ENCODE measurements around the gene RBM47. TPM values are rescaled to one million over a fixed set of nuclear protein-coding genes. Genes with fewer than 3 reads are reported as not detected.
"Not testable (repeated sequence)": the region's sequence is repeated elsewhere in the genome, so short reads cannot be mapped to it uniquely, and the experiment has no call there.

RBM47 gene
- total RNA-seq, 1 donor from 2014 or later = not detected

DNA sequence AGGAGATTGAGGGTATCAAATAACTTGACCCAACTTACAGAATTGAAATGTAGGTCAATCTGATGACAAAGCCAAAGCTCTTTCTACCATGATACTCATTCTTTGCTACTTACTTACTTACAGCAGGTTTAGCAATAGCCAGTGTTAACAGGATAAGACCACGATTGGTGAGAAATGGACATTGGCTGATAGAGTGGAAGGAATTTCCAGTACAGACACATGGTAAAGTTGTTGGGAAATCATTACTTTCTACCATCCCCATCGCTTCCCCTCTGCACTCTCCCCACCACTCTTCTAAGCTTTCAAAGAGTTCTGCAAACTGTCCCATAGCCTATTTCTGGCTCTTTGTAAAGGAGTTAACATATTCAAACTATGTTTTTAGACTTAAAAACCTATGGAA is 174.8 kb downstream of the RBM47 start:
- no peak for DNase-seq (ENCODE audit: low read depth in 2 of 2)

DNA sequence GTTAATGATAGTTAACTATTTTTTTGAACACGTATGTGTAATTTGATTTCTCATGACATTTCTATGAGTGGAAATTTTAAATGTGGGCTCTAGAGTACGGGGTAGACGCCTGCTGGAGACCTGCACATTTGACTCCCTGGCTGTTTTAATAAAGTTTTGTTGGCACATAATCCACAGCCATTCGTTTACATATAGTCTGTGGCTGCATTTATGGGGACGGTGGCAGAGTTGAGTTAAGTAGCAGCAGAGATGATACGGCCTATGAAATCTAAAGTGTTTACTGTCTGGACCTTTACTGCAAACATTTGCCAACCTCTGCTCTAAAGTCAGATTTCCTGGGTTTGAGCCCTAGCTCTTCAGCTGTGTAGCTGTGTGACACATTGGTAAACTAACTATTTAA is 175.8 kb downstream of the RBM47 start:
- no peak for DNase-seq (ENCODE audit: low read depth in 2 of 2)

DNA sequence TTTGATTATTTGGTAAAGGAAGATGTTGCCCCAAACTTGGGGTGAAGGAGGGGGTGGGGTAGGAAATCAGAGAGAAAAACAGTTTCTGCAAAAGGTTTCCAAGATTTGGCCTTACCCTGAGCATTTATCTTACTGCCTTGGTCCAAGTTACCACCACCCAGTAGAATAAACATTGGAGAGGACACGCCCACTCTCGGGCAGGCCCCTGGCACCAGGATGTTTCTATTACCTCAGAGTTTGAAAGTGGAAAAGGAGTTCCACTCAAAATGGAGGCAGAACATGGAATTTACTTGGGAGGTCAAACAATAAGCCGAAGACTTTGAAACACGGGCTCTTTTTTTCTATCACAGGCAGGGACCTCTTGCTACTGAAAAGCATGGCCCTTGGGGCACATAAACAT is 180.8 kb downstream of the RBM47 start:
- no peak for DNase-seq (ENCODE audit: low read depth in 2 of 2)

DNA sequence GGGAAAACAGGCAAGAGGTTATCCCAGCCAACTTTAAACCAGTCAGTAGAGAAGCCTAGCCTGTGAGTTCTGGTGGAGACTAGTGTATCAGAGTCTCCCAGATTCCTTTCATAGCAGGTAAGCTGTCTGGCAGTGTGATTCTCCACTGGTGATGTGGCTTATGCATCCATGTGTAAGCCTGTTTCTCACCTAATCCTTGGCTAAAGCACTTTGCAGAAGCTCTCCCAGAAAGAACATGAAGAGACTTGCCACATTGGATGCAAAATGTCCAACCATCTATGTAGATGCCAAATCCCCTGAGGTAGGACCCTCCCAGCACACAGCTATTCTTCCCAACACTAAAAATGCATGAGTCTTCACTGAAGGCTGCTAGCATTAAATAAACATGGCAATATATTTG is 182.8 kb downstream of the RBM47 start:
- DNase-seq (ENCODE audit: low read depth in 2 of 2) = no peak

DNA sequence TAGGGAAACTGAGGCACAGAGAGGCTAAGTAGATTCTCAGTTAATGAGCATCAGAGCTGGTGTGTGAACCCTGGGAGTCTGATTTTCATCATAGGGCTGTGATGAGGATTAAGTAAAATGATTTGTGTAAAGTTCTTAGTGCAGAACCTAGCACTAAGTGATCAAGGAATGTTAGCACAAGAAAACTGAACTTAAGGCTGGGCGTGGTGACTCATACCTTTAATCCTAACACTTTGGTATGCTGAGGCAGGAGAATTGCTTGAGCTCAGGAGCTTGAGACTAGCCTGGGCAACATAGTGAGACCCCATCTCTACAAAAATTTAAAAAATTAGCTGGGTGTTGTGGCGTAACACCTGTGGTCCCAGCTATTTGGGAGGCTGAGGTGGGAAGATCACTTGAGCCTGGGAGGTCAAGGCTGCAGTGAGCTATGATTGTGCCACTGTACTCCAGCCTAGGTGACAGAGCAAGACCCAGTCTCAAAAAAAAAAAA is 183.4 kb downstream of the RBM47 start:
- DNase-seq (ENCODE audit: low read depth in 2 of 2) = not testable (repeated sequence)

DNA sequence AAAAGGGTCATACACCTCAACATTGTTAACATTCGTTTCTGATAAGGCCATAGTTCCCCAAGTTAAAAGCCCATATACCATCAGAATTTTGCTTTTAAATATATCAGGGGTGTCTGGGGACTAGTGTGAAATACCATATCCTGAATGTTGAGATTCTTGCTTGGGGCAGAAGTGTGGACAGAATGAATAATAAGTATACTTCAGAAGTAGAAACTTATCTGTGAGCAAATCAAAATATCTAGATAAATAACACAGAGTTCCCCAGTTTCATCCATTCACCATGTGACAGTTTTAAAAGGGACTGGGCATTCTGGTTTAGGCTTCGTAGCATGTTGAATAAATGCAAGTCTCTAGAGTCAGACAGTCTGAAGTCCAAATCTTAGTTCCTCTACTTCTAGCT is 184.0 kb downstream of the RBM47 start:
- DNase-seq (ENCODE audit: low read depth in 2 of 2) = no peak

DNA sequence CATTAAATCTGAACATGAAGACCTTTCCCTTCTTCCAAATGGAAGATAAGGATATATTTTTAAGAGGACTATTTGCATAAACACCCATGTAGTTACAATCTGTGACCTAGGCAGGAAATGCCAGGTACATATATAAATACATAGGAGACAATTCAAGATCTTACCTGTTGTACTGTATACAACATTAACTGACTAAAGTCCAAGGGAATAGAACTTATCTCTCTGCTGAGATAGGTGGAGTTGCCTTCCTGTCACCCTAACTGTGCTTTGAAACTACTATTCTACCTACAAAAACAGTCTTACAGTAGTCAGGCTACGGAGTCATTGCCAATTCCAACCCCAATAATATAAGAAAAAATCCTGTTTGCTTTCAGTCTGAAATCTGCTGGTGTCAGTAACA is 188.2 kb downstream of the RBM47 start:
- no peak for DNase-seq (ENCODE audit: low read depth in 2 of 2)

DNA sequence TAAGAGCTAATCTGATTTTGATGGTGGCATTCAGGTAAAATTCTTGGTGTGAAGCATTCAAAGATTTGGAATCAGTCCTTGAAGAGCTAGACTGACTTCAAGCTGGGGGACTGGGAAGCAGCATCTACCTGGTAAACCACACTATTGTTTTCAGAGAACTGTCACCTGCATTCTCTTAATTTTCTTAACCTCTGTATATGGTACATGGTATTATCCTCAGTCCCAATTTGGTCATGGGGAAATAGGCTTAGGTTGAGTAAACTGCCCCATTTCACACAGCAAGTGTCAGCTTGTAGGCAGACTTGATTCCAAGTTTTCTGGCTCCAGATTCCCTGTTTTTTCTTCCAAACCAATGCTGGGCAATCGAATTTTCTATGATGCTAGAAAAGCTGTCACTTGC is 190.1 kb downstream of the RBM47 start:
- DNase-seq (ENCODE audit: low read depth in 2 of 2) = no peak

DNA sequence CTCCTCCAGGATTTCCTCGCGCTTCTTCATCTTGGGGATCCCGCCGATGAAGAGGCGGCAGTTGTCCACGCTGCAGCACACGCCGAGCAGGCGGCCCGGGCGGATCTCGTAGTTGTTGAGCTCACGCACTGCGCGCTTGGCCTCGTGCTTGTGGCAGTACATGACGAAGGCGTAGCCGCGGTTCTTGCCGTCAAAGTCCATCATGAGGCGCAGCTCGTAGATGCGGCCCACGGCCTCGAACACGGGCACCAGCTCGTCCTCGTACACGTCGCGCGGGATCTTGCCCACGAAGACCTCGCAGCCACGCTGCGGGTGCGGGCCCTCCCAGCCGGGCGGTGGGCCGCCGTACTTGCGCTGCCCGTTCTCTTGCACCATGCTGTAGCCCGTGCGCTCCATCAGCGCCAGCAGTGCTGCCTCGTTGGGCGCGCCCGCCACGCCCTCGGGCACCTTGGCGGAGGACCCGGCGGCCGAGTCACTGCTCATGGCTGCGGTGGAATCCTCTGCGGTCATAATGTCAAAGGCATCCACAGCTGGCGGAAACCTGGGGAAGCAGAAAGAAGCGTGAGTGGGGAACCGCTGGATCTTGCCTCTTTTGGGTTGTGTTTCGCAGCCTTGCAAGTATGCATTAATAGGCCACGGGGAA is 191.2 kb downstream of the RBM47 start:
- DNase-seq (ENCODE audit: low read depth in 2 of 2) = no peak

DNA sequence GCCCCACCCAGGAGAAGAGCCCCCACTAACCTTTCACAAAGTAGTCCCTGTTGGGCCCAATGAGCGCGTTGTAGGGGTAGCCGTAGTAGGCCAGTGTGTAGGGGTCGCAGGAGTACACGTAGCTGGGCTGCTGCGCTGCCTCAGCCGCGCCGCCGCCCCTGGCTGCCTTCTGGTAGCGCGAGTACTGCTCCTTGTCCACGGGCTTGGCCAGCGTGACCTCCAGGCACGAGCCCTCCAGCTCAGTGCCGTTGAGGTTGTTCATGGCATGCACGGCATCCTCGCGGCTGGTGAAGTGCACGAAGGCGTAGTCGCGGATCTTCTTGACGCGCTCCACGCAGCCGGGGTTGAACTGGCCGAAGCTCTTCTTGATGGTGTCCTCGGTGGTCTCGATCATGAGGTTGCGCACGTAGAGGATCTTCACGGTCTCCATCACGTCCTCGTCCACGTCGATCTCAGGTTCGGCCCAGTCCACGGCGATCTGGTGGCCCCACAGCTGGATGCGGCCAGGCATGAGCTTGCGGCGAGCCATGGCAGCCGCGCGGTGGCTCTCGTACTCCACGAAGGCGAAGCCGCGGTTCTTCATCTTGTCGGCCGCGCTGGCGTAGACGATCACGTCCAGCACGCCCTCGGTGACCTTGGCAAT is 191.8 kb downstream of the RBM47 start:
- no peak for DNase-seq (ENCODE audit: low read depth in 2 of 2)

DNA sequence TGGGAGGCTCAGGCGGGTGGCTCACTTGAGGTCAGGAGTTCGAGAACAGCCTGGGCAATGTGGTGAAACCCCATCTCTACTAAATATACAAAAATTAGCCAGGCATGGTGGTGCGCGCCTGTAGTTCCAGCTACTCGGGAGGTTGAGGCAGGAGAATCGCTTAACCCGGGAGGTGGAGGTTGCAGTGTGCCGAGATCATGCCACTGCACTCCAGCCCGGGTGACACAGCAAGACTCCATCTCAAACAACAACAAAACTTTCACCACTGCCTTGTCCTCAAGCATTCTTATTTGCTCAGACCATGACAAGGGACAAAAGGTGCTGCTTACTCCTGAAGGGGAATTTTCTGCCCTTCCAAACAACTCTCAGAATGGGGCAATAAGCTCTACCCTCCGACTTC is 194.4 kb downstream of the RBM47 start:
- not testable (repeated sequence) for DNase-seq (ENCODE audit: low read depth in 2 of 2)

DNA sequence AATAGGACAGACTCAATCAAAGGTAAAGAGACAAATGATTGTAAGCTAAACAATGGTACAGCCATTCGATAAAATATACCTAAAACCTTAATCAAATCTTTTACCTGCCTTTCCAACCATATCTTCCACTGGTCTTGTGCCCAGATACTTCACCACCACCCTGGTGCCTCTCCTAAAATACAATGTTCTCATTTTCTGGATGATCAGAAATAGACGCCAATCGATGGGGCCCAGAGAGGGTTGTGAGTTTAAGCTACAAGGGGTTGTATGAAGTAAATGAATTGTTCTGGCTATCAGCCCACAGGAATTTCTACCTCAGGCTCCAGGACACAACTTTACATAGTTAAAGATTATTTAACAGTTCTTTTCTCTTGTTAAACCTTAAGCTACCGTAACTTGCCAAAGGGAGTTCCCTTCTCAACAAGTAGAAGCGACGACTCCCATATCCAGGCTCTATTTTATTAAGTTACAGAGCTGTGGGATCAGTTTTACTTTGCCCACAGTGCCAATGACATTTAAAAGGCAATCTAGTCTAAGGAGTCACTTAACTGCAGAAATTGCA is 195.5 kb downstream of the RBM47 start:
- no peak for DNase-seq (ENCODE audit: low read depth in 2 of 2)

DNA sequence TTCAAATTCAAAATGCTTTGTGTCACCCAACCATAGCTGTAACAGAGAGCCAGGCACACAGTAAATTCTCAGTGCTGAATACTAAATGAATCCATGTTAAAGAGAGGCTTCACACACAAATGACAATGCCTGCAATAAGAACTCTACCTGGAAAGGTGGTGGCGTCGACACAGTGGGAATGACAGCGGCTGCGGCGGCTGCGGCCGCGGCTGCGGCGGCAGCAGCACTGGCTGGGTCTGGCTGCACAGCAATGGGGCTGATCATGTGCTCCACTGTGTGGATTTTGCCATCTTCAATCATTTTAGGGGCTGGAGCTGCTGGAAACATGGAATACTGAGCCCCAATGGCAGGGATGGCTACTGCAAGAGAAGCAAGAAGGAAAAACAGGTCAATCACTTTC is 197.2 kb downstream of the RBM47 start:
- no peak for DNase-seq (ENCODE audit: low read depth in 2 of 2)

DNA sequence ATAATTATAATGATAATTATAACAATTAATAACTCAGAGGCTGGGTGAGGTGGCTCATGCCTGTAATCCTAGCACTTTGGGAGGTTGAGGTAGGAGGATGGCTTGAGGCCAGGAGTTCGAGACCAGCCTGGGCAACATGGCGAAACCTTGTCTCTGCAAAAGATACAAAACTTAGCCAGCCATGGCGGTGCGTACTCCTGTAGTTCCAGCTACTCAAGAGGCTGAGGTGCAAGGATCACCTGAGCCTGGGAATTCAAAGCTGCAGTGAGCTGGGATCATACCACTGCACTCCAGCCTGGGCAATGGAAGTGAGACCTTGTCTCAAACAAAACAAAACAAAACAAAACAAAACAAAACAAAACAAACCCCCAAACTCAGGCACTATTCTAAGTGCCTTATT is 201.8 kb downstream of the RBM47 start:
- DNase-seq (ENCODE audit: low read depth in 2 of 2) = not testable (repeated sequence)

DNA sequence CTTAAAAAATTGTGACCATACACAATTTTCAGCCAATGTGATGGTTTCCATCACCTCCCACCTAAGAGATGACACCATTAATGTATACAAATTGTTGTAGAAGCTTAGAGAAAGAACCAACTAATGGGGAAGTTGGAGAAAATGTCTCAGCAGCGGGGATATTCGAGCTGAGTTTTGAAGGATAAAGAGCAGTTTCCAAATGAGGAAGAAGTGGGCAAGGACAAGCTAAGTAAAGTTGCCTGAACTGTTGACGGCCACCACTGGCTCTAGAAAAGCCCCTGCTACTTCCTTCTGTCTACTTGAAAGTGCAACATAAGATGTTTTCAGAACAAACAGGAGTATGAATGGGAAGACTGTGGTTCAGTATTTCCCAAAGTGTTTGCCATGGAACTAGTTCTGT is 202.5 kb downstream of the RBM47 start:
- DNase-seq (ENCODE audit: low read depth in 2 of 2) = no peak

DNA sequence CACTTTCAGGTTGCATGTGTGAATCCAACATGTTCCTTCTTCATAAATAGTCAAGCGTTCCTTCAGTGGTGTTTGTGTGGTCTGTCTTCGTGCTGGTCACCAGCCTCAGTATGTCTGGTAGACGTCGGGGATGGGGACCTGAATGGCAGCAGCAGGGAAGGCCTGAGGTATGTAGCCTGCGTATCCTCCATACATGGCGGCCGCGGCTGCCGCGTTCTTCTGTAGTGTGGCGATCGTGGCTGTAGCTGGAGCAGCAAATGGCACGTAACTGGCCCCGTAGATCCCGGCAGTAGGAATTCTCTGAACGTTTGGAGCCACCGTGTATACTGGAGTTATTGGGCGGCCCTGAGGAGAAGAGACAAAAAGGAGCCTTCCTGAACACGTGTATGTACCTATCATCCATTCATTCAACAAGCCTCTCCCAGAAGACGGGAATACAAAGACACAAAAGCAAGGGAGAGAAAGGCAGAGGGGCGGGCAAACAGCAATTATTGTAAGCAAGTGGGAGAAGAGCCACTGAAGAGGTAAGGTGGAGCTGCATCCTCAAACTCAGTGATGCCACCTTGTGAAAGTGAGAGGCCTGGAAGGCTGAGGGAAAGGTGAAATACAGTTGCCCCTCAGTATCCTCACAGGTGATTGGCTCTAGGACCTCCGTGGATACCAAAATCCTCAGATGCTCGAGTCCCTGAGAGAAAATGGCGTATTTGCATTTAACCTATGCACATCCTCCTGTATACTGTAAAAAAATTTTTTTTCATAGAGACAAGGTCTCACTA is 203.7 kb downstream of the RBM47 start:
- DNase-seq (ENCODE audit: low read depth in 2 of 2) = no peak

DNA sequence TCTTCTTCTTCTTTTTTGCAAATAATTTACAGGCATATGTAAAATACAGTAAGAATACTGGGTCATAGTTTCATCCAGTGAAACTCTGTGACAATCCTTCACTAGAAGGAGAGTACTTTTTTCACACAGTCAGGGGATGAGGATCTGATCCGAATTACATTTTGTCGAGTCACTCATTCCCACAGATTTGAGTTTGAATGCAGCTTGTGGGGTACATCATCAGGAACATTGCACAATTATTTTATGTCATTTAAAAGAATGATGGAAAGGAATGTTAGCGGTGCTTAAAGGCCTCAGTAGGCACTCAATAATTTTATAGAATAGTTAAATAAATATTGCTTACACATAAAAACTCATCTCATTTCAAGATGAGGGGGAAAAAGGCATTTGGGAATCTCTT is 205.9 kb downstream of the RBM47 start:
- DNase-seq (ENCODE audit: low read depth in 2 of 2) = no peak

DNA sequence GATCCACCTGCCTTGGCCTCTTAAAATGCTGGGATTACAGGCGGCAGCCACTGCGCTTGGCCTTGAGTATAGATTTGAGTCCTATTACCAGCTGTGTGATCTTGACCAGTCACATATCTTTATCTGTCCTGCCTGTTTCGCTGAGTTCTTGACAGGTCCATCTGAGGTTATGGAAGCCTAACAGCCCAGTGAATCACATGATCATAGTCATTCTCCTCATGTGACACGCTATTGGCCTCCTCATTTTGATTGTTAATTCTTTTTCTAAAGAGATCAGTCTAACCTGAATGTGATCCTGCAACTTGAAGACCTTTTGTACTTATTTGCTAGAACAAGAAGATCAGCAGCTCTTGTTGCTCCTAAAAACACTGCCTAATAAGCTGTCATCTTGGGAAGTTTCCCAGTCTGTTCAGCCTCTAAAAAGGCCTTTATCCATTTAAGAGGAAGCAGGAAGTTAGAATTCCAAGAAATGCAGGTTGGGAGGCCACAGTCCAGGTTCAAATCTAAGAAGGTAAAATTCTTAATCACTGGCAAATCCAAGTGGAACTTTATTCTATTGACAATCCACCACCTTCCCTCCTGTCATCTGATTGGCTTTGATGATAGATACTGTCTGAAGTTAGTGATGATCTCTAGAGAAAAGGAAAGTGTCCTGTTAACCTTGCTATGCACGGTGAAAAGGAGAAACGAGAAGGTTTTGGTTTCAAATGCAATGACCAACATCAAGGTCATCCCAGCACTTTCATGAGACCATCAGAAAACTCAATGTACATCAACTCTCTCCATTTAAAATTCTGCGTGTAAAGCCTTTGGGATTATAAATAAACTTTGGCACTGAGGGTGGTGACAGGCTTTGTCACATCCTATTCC is 207.6 kb downstream of the RBM47 start:
- DNase-seq (ENCODE audit: low read depth in 2 of 2) = no peak

DNA sequence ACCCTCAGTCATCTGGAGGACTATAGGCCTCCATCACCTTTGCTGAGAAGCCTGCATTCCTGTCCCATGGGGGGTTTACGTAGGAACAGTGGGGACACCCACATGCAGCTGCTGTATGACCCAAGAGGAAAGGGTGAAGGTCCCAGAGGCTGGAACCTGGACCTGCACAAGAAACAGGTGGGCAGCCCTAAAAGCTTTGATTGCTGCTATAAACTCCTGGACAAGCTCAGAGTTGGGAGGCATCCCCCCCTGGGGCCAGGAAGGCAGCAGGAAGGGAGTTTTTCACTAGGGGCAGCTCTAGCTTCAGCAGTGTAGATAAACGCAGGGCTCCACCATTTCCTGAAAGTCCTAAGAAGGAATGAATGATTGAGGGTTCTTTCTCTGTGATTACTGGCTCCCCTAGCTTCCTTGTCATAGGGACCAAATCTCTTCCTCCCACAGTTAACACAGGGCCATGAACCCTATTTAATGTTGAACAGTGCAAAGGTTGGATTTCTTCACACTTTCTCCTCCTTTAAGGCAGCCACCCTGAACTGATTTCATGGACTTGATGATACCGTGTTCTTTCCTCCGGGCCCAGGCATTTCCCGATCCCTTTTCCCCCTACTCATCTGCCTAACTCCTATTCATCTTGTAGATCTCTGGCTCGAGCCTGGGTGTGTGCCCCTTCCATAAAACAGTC is 210.3 kb downstream of the RBM47 start:
- DNase-seq (ENCODE audit: low read depth in 2 of 2) = no peak

DNA sequence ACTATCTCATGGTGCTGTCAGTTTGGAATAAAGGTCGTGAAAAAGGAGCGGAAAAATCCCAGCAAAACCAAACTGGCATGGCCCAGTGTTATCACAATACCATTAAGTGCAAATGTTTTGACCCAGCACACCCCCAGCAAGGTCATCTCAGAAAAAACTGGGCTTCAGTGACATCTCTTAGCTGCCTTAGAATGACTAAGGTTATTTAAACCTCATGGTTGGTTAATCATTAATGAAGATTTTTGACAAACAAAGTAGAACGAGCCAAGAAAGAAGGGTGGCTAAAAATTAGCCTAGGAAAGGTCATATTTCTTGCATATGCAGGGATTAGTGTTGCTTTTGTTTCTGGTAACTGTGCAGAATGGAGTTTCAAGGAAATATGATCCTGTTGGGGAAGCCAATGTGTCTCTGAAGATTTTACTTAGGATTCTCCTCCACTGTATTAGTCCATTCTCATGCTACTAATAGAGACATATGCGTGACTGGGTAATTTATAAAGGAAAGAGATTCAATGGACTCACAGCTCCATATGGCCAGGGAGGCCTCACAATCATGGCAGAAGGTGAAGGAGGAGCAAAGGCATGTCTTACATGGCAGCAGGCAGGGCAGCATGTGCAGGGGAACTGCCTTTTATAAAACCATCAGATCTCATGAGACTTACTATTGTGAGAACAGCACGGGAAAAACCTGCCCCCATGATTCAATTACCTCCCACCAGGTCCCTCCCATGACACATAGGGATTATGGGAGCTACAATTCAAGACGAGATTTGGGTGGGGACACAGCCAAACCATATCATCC is 211.0 kb downstream of the RBM47 start:
- DNase-seq (ENCODE audit: low read depth in 2 of 2) = no peak

All from lung microvascular endothelial cell (primary cell).